HCT116 (cell line): ENCODE measurements around the gene KDSR. TPM values are rescaled to one million over a fixed set of nuclear protein-coding genes. Genes with fewer than 3 reads are reported as not detected.

Source experiments
- ATAC-seq: fragments of 200-7000 bp; cut with Tn5 transposase; 2 replicates; pipeline ENCODE4 v1.9.1; 2020; ENCODE audit warnings: mild to moderate bottlenecking, moderate library complexity
- BruUV-seq: library from RNA; stranded (reverse); fragments of 400-500 nt; replicated peaks from 2 replicates; lab custom pipeline; 2021; lab: Mats Ljungman, UMichigan
- CTCF ChIA-PET: fragments of 300-600 bp; sonication (Branson Sonifier 250); formaldehyde crosslinking; loops from one replicate; lab custom pipeline; 2021; ENCODE audit warnings: antibody characterized with exemption; lab: Charles Lee
- POLR2A ChIA-PET: fragments of 300-600, 350-600 bp; sonication (Branson Sonifier 250); formaldehyde crosslinking; loops from one replicate; lab custom pipeline; 2021; ENCODE audit warnings: antibody characterized with exemption; lab: Charles Lee
- RAD21 ChIA-PET, 2 experiments: fragments of 300-600 bp; sonication (Branson Sonifier 250); formaldehyde crosslinking; loops; one replicate each; lab custom pipeline; 2023; ENCODE audit warnings: low total read pairs in 2 of 2; ENCODE audit not compliant: uncharacterized antibody in 2 of 2, unreplicated experiment in 2 of 2, low non-redundant PET in 1 of 2; lab: Charles Lee
- DNase-seq: peaks from one replicate; pipeline ENCODE4 v3.0.0-alpha.2; 2010; ENCODE audit warnings: low read depth, low spot score
- H2AFZ ChIP-seq: fragments of 200-600 bp; shearing (Covaris generic), sonication (generic); 2 replicates; pipeline ENCODE4 v1.6.1; 2017; ENCODE audit warnings: low read depth, mixed run types, mixed read lengths, antibody characterized with exemption, low read length; ENCODE audit not compliant: poor library complexity, severe bottlenecking
- H3K27ac ChIP-seq: 2 replicates; pipeline ENCODE4 v1.5.1; 2012; ENCODE audit warnings: low read depth, low read length
- H3K27me3 ChIP-seq: fragments of 200-600 bp; sonication (generic); 2 replicates; pipeline ENCODE4 v1.6.1; 2016; ENCODE audit warnings: mixed run types, low read length, mixed read lengths; ENCODE audit not compliant: insufficient read depth
- H3K36me3 ChIP-seq, 2 experiments: fragments of 200-500 bp in 1 of 2; fragments of 200-600 bp in 1 of 2; sonication (Bioruptor generic) in 1 of 2; sonication (generic) in 1 of 2; 2 replicates each; pipeline versions ENCODE4 v1.5.1 to v1.6.1; 2014 to 2016; ENCODE audit warnings: low read length in 2 of 2, inconsistent platforms in 1 of 2, mixed read lengths in 1 of 2, mixed run types in 1 of 2; ENCODE audit not compliant: insufficient read depth in 2 of 2, control insufficient read depth in 1 of 2
- H3K4me1 ChIP-seq, 2 experiments: fragments of 200-600 bp in 1 of 2; sonication (generic) in 1 of 2; 2 replicates each; pipeline versions ENCODE4 v1.5.1 to v1.6.1; 2012 to 2017; ENCODE audit warnings: low read length in 2 of 2, inconsistent platforms in 1 of 2, mild to moderate bottlenecking in 1 of 2, mixed read lengths in 1 of 2, mixed run types in 1 of 2, moderate library complexity in 1 of 2; ENCODE audit not compliant: insufficient read depth in 2 of 2, control insufficient read depth in 1 of 2
- H3K4me2 ChIP-seq: fragments of 200-600 bp; sonication (generic); 2 replicates; pipeline ENCODE4 v1.6.1; 2017; ENCODE audit warnings: mixed run types, low read length, mixed read lengths
- H3K4me3 ChIP-seq, 2 experiments: fragments of 200-600 bp in 1 of 2; sonication (generic) in 1 of 2; replicated peaks in 1 of 2; 2 replicates each; pipeline ENCODE4 v1.5.1; 2011 to 2016; ENCODE audit warnings: low read length in 2 of 2, control low read depth in 1 of 2, low read depth in 1 of 2, mild to moderate bottlenecking in 1 of 2, mixed read lengths in 1 of 2, mixed run types in 1 of 2
- H3K79me2 ChIP-seq: fragments of 200-600 bp; sonication (generic); 2 replicates; pipeline ENCODE4 v1.6.1; 2017; ENCODE audit warnings: mild to moderate bottlenecking, mixed run types, low read length, moderate library complexity, mixed read lengths; ENCODE audit not compliant: insufficient read depth
- H3K9ac ChIP-seq: fragments of 200-600 bp; sonication (generic); 2 replicates; pipeline ENCODE4 v1.6.1; 2016; ENCODE audit warnings: low read length, mixed read lengths
- H3K9me2 ChIP-seq: fragments of 200-600 bp; sonication (generic), shearing (Covaris generic); 2 replicates; pipeline ENCODE4 v1.6.1; 2017; ENCODE audit warnings: mixed run types, mild to moderate bottlenecking, moderate library complexity; ENCODE audit not compliant: insufficient read depth
- H3K9me3 ChIP-seq, 2 experiments: fragments of 200-500 bp in 1 of 2; fragments of 200-600 bp in 1 of 2; sonication (Bioruptor generic) in 1 of 2; sonication (generic) in 1 of 2; 2 replicates each; pipeline ENCODE4 v1.6.1; 2014 to 2017; ENCODE audit warnings: low read length in 2 of 2, mixed read lengths in 2 of 2, inconsistent platforms in 1 of 2, low read depth in 1 of 2, mild to moderate bottlenecking in 1 of 2, mixed run types in 1 of 2, moderate library complexity in 1 of 2; ENCODE audit not compliant: control insufficient read depth in 1 of 2, insufficient read depth in 1 of 2
- H4K20me1 ChIP-seq: fragments of 200-600 bp; sonication (generic), shearing (Covaris generic); 2 replicates; pipeline ENCODE4 v1.6.1; 2017; ENCODE audit warnings: mixed run types, mild to moderate bottlenecking, moderate library complexity; ENCODE audit not compliant: insufficient read depth
- CBX3 ChIP-seq: IDR thresholded peaks from 2 replicates; pipeline ENCODE4 v1.6.1; 2012; ENCODE audit warnings: low read depth
- EGR1 ChIP-seq: IDR thresholded peaks from 2 replicates; pipeline ENCODE4 v1.6.1; 2012; ENCODE audit warnings: low read depth
- EZH2 ChIP-seq: fragments of 200-600 bp; sonication (generic); IDR thresholded peaks from 2 replicates; pipeline ENCODE4 v1.6.1; 2017; ENCODE audit warnings: antibody characterized with exemption, mixed run types
- EZH2phosphoT487 ChIP-seq: fragments of 200-600 bp; IDR thresholded peaks from 2 replicates; pipeline ENCODE4 v1.6.1; 2018; ENCODE audit warnings: antibody characterized with exemption, borderline replicate concordance
- FOSL1 ChIP-seq: IDR thresholded peaks from 2 replicates; pipeline ENCODE4 v1.6.1; 2012; ENCODE audit warnings: low read depth
- JUND ChIP-seq: IDR thresholded peaks from 2 replicates; pipeline ENCODE4 v1.6.1; 2012
- POLR2A ChIP-seq: IDR thresholded peaks from 2 replicates; pipeline ENCODE4 v1.7.0; 2011; ENCODE audit warnings: borderline replicate concordance; ENCODE audit not compliant: insufficient read depth, insufficient read length; ENCODE audit errors: extremely low read depth
- POLR2AphosphoS5 ChIP-seq: IDR thresholded peaks from 2 replicates; pipeline ENCODE4 v1.6.1; 2011; ENCODE audit warnings: mild to moderate bottlenecking, low read depth, low read length, moderate library complexity
- RAD21 ChIP-seq: IDR thresholded peaks from 2 replicates; pipeline ENCODE4 v1.6.1; 2012; ENCODE audit warnings: low read depth, mild to moderate bottlenecking
- SIN3A ChIP-seq: IDR thresholded peaks from 2 replicates; pipeline ENCODE4 v1.6.1; 2012; ENCODE audit warnings: low read depth
- TCF7L2 ChIP-seq: IDR thresholded peaks from 2 replicates; pipeline ENCODE4 v1.7.0; 2011; ENCODE audit warnings: borderline replicate concordance, inconsistent platforms; ENCODE audit not compliant: insufficient read depth, insufficient read length; ENCODE audit errors: extremely low read depth
- YY1 ChIP-seq: IDR thresholded peaks from 2 replicates; pipeline ENCODE4 v1.6.1; 2011; ENCODE audit warnings: low read length, low read depth, moderate library complexity, mild to moderate bottlenecking; ENCODE audit not compliant: insufficient replicate concordance; ENCODE audit errors: extremely low read depth
- ZFX ChIP-seq: fragments of 450-650 bp; IDR thresholded peaks from 2 replicates; pipeline ENCODE4 v1.6.1; 2017
- ZNF274 ChIP-seq: fragments of 200-500 bp; sonication (Bioruptor generic); IDR thresholded peaks from 2 replicates; pipeline ENCODE4 v1.6.1; 2014; ENCODE audit warnings: mild to moderate bottlenecking, low read depth, low read length, inconsistent platforms
- intact Hi-C: fragments of 100-400 bp; cut with micrococcal nuclease; formaldehyde crosslinking; loops from 2 replicates; pipeline ENCODE4 v1.10.0; 2022
- total RNA-seq: library from RNA; stranded (reverse); gene quantifications from one replicate; pipeline ENCODE4 v1.2.1, GENCODE V29; 2021; ENCODE audit not compliant: unreplicated experiment
- TF ChIP-seq, protein P1 (sequence below), 3 experiments: fragments of 200-600 bp in 1 of 3; sonication (generic) in 1 of 3; IDR thresholded peaks in 2 of 3; conservative IDR thresholded peaks in 1 of 3; 2 replicates each; pipeline ENCODE4 v1.5.1; 2012 to 2017; ENCODE audit warnings: low read depth in 2 of 3, low read length in 2 of 3, antibody characterized with exemption in 1 of 3, borderline replicate concordance in 1 of 3, control low read depth in 1 of 3, mild to moderate bottlenecking in 1 of 3, mixed read lengths in 1 of 3, mixed run types in 1 of 3, moderate library complexity in 1 of 3; ENCODE audit not compliant: insufficient read depth in 1 of 3
- TF ChIP-seq, protein P2 (sequence below): IDR thresholded peaks from 2 replicates; pipeline ENCODE4 v1.6.1; 2011; ENCODE audit warnings: mild to moderate bottlenecking, low read length, moderate library complexity; ENCODE audit not compliant: insufficient replicate concordance; ENCODE audit errors: extremely low read depth

The KDSR gene
- total RNA-seq, 1 experiment from 2014 or later, result 68.6 TPM

DNA sequence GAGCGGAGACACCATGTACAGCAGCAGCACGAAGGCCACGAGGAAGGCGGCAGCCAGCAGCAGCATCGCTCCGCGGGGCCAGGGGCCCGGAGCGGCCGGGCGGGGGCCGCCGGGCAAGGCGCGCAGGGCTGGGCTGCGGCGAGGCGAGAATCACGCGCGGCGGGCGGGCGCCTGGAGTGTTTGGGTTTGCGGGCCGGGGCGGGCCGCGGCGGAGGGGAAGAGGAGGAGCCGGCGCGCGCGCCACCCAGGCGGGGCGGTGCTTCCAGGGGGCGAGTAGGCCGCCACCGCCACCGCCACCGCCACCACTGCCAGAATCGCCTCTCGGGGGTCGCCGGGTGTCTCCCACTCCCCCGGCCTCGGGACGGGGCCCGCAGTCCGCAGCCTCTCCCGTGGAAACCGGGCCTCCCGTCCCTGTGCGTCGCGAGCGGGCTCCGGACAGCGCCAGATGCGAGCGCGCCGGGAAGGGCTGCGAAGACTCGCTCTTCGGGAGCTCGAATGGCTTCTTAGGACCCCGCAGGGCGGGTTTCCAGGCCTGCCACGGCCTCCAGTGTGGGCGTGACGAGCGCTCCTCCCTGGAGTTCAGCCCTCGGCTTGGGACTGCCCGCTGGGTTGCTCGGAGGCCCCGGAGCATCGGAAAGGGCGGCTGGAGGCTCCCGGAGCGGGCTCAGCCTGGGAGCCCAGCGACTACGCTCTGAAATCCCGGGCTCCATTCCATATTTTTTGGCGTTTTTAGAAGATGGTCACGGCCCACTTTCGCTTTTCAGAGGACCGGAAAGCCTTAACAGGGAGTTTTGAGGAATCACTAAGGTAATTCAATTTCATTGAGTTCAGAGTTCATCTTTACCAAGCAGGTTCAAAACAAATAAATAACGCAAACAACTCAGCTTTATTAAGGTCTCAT lies at the start of gene KDSR (continued):
- TF ChIP-seq, protein P1, sequence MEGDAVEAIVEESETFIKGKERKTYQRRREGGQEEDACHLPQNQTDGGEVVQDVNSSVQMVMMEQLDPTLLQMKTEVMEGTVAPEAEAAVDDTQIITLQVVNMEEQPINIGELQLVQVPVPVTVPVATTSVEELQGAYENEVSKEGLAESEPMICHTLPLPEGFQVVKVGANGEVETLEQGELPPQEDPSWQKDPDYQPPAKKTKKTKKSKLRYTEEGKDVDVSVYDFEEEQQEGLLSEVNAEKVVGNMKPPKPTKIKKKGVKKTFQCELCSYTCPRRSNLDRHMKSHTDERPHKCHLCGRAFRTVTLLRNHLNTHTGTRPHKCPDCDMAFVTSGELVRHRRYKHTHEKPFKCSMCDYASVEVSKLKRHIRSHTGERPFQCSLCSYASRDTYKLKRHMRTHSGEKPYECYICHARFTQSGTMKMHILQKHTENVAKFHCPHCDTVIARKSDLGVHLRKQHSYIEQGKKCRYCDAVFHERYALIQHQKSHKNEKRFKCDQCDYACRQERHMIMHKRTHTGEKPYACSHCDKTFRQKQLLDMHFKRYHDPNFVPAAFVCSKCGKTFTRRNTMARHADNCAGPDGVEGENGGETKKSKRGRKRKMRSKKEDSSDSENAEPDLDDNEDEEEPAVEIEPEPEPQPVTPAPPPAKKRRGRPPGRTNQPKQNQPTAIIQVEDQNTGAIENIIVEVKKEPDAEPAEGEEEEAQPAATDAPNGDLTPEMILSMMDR (IDR thresholded peaks at IDR 0.05 in 2 of 3, conservative IDR thresholded peaks at IDR 0.05 in 1 of 3; ENCODE audit: borderline replicate concordance in 1 of 3, insufficient read depth in 1 of 3, low read depth in 2 of 3, low read length in 2 of 3), result no peak
- peak; percentile 80 for TF ChIP-seq EGR1
- peak; percentile 89 for TF ChIP-seq POLR2A
- TF ChIP-seq EZH2, result no peak
- peak; percentile 58; the same call in 1 of the 2 replicates for TF ChIP-seq FOSL1
- TF ChIP-seq EZH2phosphoT487, result no peak
- TF ChIP-seq TCF7L2, result peak; percentile 36
- TF ChIP-seq RAD21, result no peak
- TF ChIP-seq, all 23 proteins: peak for 14

- Histone ChIP-seq H3K27me3 (no peaks in the 10 kb centered on the region), H3K4me1 (peaks cover 0 to 12% of the 10 kb centered on the region in 2 experiments; a peak in 2 of 4 replicates), H3K9me2 (no peaks in the 10 kb centered on the region), H4K20me1 (no peaks in the 10 kb centered on the region), H3K4me3 (no peak overlapping the region), H3K27ac (no peak overlapping the region), H3K36me3 (peaks cover 14 to 15% of the 10 kb centered on the region in 2 experiments; a peak in 2 of 4 replicates), H3K9ac (no peak overlapping the region), H3K4me2 (no peak overlapping the region; the same call in 1 of the 2 replicates), H3K79me2 (peaks cover 73% of the 10 kb centered on the region), H3K9me3 (no peaks in the 10 kb centered on the region), H2AFZ (no peak overlapping the region)
- DNase-seq, result no peak
- ChIA-PET POLR2A (no interaction called here), CTCF (no interaction called here), RAD21 (no interaction called here)
- BruUV-seq, result no TSS peak
- intact Hi-C loops, result no loop called here
- no peak for ATAC-seq
- TF ChIP-seq CBX3, result no peak
- TF ChIP-seq TCF7L2, result no peak
- TF ChIP-seq YY1, result no peak
- no peak for TF ChIP-seq JUND
- no peak for TF ChIP-seq FOSL1
- no peak for TF ChIP-seq ZNF274
- TF ChIP-seq POLR2AphosphoS5, result no peak
- TF ChIP-seq, protein P2, sequence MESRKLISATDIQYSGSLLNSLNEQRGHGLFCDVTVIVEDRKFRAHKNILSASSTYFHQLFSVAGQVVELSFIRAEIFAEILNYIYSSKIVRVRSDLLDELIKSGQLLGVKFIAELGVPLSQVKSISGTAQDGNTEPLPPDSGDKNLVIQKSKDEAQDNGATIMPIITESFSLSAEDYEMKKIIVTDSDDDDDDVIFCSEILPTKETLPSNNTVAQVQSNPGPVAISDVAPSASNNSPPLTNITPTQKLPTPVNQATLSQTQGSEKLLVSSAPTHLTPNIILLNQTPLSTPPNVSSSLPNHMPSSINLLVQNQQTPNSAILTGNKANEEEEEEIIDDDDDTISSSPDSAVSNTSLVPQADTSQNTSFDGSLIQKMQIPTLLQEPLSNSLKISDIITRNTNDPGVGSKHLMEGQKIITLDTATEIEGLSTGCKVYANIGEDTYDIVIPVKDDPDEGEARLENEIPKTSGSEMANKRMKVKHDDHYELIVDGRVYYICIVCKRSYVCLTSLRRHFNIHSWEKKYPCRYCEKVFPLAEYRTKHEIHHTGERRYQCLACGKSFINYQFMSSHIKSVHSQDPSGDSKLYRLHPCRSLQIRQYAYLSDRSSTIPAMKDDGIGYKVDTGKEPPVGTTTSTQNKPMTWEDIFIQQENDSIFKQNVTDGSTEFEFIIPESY, result no peak
- TF ChIP-seq ZFX, result no peak
- no peak for TF ChIP-seq RAD21
- TF ChIP-seq POLR2A, result no peak
- TF ChIP-seq SIN3A, result no peak
Measured at GRCh38 chr18:63412953-63413352, 45.9 kb upstream of the KDSR start.
